ENCODE data around the gene LGR6. TPM values are rescaled to one million over a fixed set of nuclear protein-coding genes. Genes with fewer than 3 reads are reported as not detected.
"Not testable (repeated sequence)": the region's sequence is repeated elsewhere in the genome, so short reads cannot be mapped to it uniquely, and the experiment has no call there.

Gene LGR6
- polyA plus RNA-seq, 1 donor from 2014 or later, result not detected

- Histone ChIP-seq H3K79me2 (replicated peaks; ENCODE audit: insufficient read depth, low read length) (peaks cover 37% of the 10 kb centered on the region), H3F3A (ENCODE audit: insufficient read depth, low read length, poor library complexity, severe bottlenecking) (no peaks in the 10 kb centered on the region), H4K20me1 (ENCODE audit: insufficient read depth) (peaks cover 8% of the 10 kb centered on the region), H3K27ac (ENCODE audit: low read length) (no peak overlapping the region), H3K9me2 (ENCODE audit: insufficient read depth, low read length) (no peaks in the 10 kb centered on the region), H3K9ac (ENCODE audit: low read length) (peak overlapping the region; percentile 89), H3K4me3 (ENCODE audit: low read length) (peak overlapping the region; percentile 95), H3K4me2 (ENCODE audit: low read length) (peak overlapping the region; percentile 18), H3K9me3 (ENCODE audit: low read length) (no peaks in the 10 kb centered on the region), H2AFZ (ENCODE audit: low read depth, low read length) (peak overlapping the region; percentile 85), H3K36me3 (ENCODE audit: insufficient read depth, low read length) (no peaks in the 10 kb centered on the region), H3K27me3 (ENCODE audit: insufficient read depth, low read depth, low read length) (no peaks in the 10 kb centered on the region)
- no peak for TF ChIP-seq TAF1 (IDR thresholded peaks at IDR 0.05; ENCODE audit: low read depth)
- TF ChIP-seq SMC3 (conservative IDR thresholded peaks at IDR 0.05; ENCODE audit: poor library complexity), result no peak
- no peak for TF ChIP-seq RAD21 (conservative IDR thresholded peaks at IDR 0.05)
- TF ChIP-seq REST (IDR thresholded peaks at IDR 0.05; ENCODE audit: borderline replicate concordance), result no peak
- TF ChIP-seq POLR2AphosphoS5 (IDR thresholded peaks at IDR 0.05), result no peak
- no peak for TF ChIP-seq MXI1 (conservative IDR thresholded peaks at IDR 0.05; ENCODE audit: poor library complexity, severe bottlenecking)
These were observed 48.4 kb upstream of the LGR6 start for GRCh38 chr1:202145068-202145743.

GRCh38 chr1:202145744-202146140, 47.9 kb upstream of the LGR6 start:
- not testable (repeated sequence) for H3K27ac ChIP-seq (ENCODE audit: low read length); H3K9me3 ChIP-seq (ENCODE audit: low read length); H3F3A ChIP-seq (ENCODE audit: insufficient read depth, low read length, poor library complexity, severe bottlenecking); H3K9me2 ChIP-seq (ENCODE audit: insufficient read depth, low read length); H2AFZ ChIP-seq (ENCODE audit: low read depth, low read length); H3K36me3 ChIP-seq (ENCODE audit: insufficient read depth, low read length); H4K20me1 ChIP-seq (ENCODE audit: insufficient read depth); H3K27me3 ChIP-seq (ENCODE audit: insufficient read depth, low read depth, low read length); H3K9ac ChIP-seq (ENCODE audit: low read length)
- H3K79me2 ChIP-seq (replicated peaks; ENCODE audit: insufficient read depth, low read length), result peaks cover 32% of the 10 kb centered on the region
- H3K4me3 ChIP-seq (ENCODE audit: low read length), result peak overlapping the region; percentile 95
- H3K4me2 ChIP-seq (ENCODE audit: low read length), result peak overlapping the region; percentile 18

GRCh38 chr1:202146279-202146678, 47.3 kb upstream of the LGR6 start:
- Histone ChIP-seq H3K27me3 (ENCODE audit: insufficient read depth, low read depth, low read length) (no peaks in the 10 kb centered on the region), H3K4me3 (ENCODE audit: low read length) (no peak overlapping the region), H3F3A (ENCODE audit: insufficient read depth, low read length, poor library complexity, severe bottlenecking) (no peaks in the 10 kb centered on the region), H3K9me3 (ENCODE audit: low read length) (no peaks in the 10 kb centered on the region), H2AFZ (ENCODE audit: low read depth, low read length) (no peak overlapping the region), H3K4me2 (ENCODE audit: low read length) (no peak overlapping the region), H3K27ac (ENCODE audit: low read length) (no peak overlapping the region), H3K79me2 (replicated peaks; ENCODE audit: insufficient read depth, low read length) (peaks cover 28% of the 10 kb centered on the region), H3K36me3 (ENCODE audit: insufficient read depth, low read length) (no peaks in the 10 kb centered on the region), H3K9me2 (ENCODE audit: insufficient read depth, low read length) (no peaks in the 10 kb centered on the region), H4K20me1 (ENCODE audit: insufficient read depth) (peaks cover 8% of the 10 kb centered on the region), H3K9ac (ENCODE audit: low read length) (no peak overlapping the region)
- TF ChIP-seq EZH2 (IDR thresholded peaks at IDR 0.05; ENCODE audit: borderline replicate concordance, insufficient read depth, low read length, poor library complexity, severe bottlenecking) (no peak), SMC3 (conservative IDR thresholded peaks at IDR 0.05; ENCODE audit: poor library complexity) (no peak), RAD21 (conservative IDR thresholded peaks at IDR 0.05) (no peak), POLR2AphosphoS5 (IDR thresholded peaks at IDR 0.05) (no peak), EP300 (conservative IDR thresholded peaks at IDR 0.05; ENCODE audit: poor library complexity, severe bottlenecking) (no peak), TAF1 (IDR thresholded peaks at IDR 0.05; ENCODE audit: low read depth) (no peak), REST (IDR thresholded peaks at IDR 0.05; ENCODE audit: borderline replicate concordance) (no peak), MXI1 (conservative IDR thresholded peaks at IDR 0.05; ENCODE audit: poor library complexity, severe bottlenecking) (no peak), CTCF (IDR thresholded peaks at IDR 0.05; ENCODE audit: poor library complexity, severe bottlenecking) (no peak)
